HEK293 (cell line): ENCODE measurements around the gene PALM.

ENCODE experiments used
- CTCF ChIA-PET: fragments of 350-600 bp; formaldehyde crosslinking; extraction: SDS; loops from one replicate; lab custom pipeline; 2021; ENCODE audit warnings: antibody characterized with exemption; lab: Yijun Ruan, JAX
- POLR2A ChIA-PET: fragments of 300-600 bp; formaldehyde crosslinking; extraction: SDS; loops from one replicate; lab custom pipeline; 2020; ENCODE audit warnings: antibody characterized with exemption, inconsistent platforms; lab: Yijun Ruan, JAX
- H3K27ac ChIP-seq: fragments of 200-500 bp; sonication (Bioruptor generic); 2 replicates; pipeline ENCODE4 v1.5.1; 2014; ENCODE audit warnings: low read depth, low read length, control low read depth, inconsistent platforms; ENCODE audit errors: extremely low read depth
- H3K36me3 ChIP-seq, 2 experiments: fragments of 200-500 bp in 1 of 2; sonication (Bioruptor generic) in 1 of 2; 1 replicate in 1 of 2; 2 replicates in 1 of 2; pipeline ENCODE4 v1.5.1; 2014 to 2017; ENCODE audit warnings: inconsistent platforms in 2 of 2, low read length in 2 of 2; ENCODE audit not compliant: control insufficient read depth in 2 of 2, insufficient read depth in 1 of 2
- H3K4me1 ChIP-seq: fragments of 200-500 bp; sonication (Bioruptor generic); 2 replicates; pipeline ENCODE4 v1.5.1; 2014; ENCODE audit warnings: mild to moderate bottlenecking, low read length, inconsistent platforms; ENCODE audit not compliant: control insufficient read depth, insufficient read depth
- H3K4me3 ChIP-seq: 2 replicates; pipeline ENCODE4 v1.5.1; 2011; ENCODE audit warnings: low read depth, mild to moderate bottlenecking, control low read depth, low read length, moderate library complexity
- H3K9me3 ChIP-seq: fragments of 200-500 bp; sonication (Bioruptor generic); 2 replicates; pipeline ENCODE4 v1.5.1; 2014; ENCODE audit warnings: low read depth, low read length, inconsistent platforms; ENCODE audit not compliant: control insufficient read depth, insufficient read depth
- KLF7 ChIP-seq: fragments of 450-650 bp; formaldehyde crosslinking; IDR thresholded peaks from 2 replicates; pipeline ENCODE4 v1.5.1; 2016; ENCODE audit warnings: missing biosample characterization, missing genetic modification characterization, borderline replicate concordance
- KLF8 ChIP-seq: fragments of 450-650 bp; formaldehyde crosslinking; IDR thresholded peaks from 2 replicates; pipeline ENCODE4 v1.5.1; 2016; ENCODE audit warnings: missing biosample characterization, missing genetic modification characterization
- KLF9 ChIP-seq: fragments of 450-650 bp; formaldehyde crosslinking; IDR thresholded peaks from 2 replicates; pipeline ENCODE4 v1.5.1; 2016; ENCODE audit warnings: missing biosample characterization, missing genetic modification characterization, low read depth
- PBX3 ChIP-seq: sonication (generic); formaldehyde crosslinking; IDR thresholded peaks from 2 replicates; pipeline ENCODE4 v1.8.1; 2022; ENCODE audit warnings: mild to moderate bottlenecking, moderate library complexity, missing genetic modification reagents
- PRDM1 ChIP-seq: fragments of 450-650 bp; formaldehyde crosslinking; IDR thresholded peaks from 2 replicates; pipeline ENCODE4; 2016; ENCODE audit warnings: missing biosample characterization, missing genetic modification characterization
- ZNF148 ChIP-seq: fragments of 450-650 bp; formaldehyde crosslinking; IDR thresholded peaks from 2 replicates; pipeline ENCODE4 v1.5.0; 2017; ENCODE audit warnings: missing biosample characterization, missing genetic modification characterization, borderline replicate concordance
- ZNF354C ChIP-seq: fragments of 450-650 bp; formaldehyde crosslinking; IDR thresholded peaks from 2 replicates; pipeline ENCODE4 v1.5.1; 2016; ENCODE audit warnings: missing biosample characterization, missing genetic modification characterization, low read depth, borderline replicate concordance
- ZNF398 ChIP-seq: fragments of 450-650 bp; formaldehyde crosslinking; IDR thresholded peaks from 2 replicates; pipeline ENCODE4 v1.5.1; 2017; ENCODE audit warnings: missing biosample characterization, missing genetic modification characterization
- ZNF488 ChIP-seq: fragments of 450-650 bp; formaldehyde crosslinking; IDR thresholded peaks from 2 replicates; pipeline ENCODE4 v1.5.1; 2016; ENCODE audit warnings: missing biosample characterization, missing genetic modification characterization
- ZNF571 ChIP-seq: fragments of 450-650 bp; formaldehyde crosslinking; IDR thresholded peaks from 2 replicates; pipeline ENCODE4 v1.5.0; 2017; ENCODE audit warnings: missing biosample characterization, missing genetic modification characterization
- TF ChIP-seq, protein P1 (sequence below): fragments of 450-650 bp; IDR thresholded peaks from 2 replicates; pipeline ENCODE4 v1.5.1; 2018; ENCODE audit warnings: missing biosample characterization, mild to moderate bottlenecking, missing genetic modification characterization
- TF ChIP-seq, protein P2 (sequence below): fragments of 450-650 bp; formaldehyde crosslinking; optimal IDR thresholded peaks from 2 replicates; pipeline ENCODE3; 2016; ENCODE audit warnings: missing biosample characterization, mild to moderate bottlenecking, missing genetic modification characterization
- TF ChIP-seq, protein P3 (sequence below): fragments of 450-650 bp; formaldehyde crosslinking; IDR thresholded peaks from 2 replicates; pipeline ENCODE4 v1.5.1; 2016; ENCODE audit warnings: missing biosample characterization, missing genetic modification characterization
- TF ChIP-seq, protein P4 (sequence below): fragments of 450-650 bp; formaldehyde crosslinking; IDR thresholded peaks from 2 replicates; pipeline ENCODE4 v1.5.1; 2016; ENCODE audit warnings: missing biosample characterization, missing genetic modification characterization

The PALM gene

DNA sequence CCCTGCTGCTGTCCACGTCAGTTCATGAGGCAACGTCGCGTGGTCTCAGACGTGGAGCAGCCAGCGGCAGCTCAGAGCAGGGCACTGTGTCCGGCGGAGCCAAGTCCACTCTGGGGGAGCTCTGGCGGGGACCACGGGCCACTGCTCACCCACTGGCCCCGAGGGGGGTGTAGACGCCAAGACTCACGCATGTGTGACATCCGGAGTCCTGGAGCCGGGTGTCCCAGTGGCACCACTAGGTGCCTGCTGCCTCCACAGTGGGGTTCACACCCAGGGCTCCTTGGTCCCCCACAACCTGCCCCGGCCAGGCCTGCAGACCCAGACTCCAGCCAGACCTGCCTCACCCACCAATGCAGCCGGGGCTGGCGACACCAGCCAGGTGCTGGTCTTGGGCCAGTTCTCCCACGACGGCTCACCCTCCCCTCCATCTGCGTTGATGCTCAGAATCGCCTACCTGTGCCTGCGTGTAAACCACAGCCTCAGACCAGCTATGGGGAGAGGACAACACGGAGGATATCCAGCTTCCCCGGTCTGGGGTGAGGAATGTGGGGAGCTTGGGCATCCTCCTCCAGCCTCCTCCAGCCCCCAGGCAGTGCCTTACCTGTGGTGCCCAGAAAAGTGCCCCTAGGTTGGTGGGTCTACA is 25.9 kb upstream of the PALM start:
- ChIA-PET CTCF (no interaction called here), POLR2A (no interaction called here)
- H3K4me1 ChIP-seq, result no peaks in the 10 kb centered on the region
- no peak overlapping the region for H3K4me3 ChIP-seq
- no peaks in the 10 kb centered on the region for H3K36me3 ChIP-seq
- no peaks in the 10 kb centered on the region for H3K9me3 ChIP-seq
- TF ChIP-seq, protein P1, sequence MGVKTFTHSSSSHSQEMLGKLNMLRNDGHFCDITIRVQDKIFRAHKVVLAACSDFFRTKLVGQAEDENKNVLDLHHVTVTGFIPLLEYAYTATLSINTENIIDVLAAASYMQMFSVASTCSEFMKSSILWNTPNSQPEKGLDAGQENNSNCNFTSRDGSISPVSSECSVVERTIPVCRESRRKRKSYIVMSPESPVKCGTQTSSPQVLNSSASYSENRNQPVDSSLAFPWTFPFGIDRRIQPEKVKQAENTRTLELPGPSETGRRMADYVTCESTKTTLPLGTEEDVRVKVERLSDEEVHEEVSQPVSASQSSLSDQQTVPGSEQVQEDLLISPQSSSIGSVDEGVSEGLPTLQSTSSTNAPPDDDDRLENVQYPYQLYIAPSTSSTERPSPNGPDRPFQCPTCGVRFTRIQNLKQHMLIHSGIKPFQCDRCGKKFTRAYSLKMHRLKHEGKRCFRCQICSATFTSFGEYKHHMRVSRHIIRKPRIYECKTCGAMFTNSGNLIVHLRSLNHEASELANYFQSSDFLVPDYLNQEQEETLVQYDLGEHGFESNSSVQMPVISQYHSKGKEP, result no peak
- TF ChIP-seq ZNF398 (tag by site-specific recombination) (no peak), KLF9 (no peak), PRDM1 (tag by site-specific recombination) (no peak)
- TF ChIP-seq, protein P2, sequence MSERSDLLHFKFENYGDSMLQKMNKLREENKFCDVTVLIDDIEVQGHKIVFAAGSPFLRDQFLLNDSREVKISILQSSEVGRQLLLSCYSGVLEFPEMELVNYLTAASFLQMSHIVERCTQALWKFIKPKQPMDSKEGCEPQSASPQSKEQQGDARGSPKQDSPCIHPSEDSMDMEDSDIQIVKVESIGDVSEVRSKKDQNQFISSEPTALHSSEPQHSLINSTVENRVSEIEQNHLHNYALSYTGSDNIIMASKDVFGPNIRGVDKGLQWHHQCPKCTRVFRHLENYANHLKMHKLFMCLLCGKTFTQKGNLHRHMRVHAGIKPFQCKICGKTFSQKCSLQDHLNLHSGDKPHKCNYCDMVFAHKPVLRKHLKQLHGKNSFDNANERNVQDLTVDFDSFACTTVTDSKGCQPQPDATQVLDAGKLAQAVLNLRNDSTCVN (tag by site-specific recombination), result no peak
- H3K27ac ChIP-seq, result no peak overlapping the region

DNA sequence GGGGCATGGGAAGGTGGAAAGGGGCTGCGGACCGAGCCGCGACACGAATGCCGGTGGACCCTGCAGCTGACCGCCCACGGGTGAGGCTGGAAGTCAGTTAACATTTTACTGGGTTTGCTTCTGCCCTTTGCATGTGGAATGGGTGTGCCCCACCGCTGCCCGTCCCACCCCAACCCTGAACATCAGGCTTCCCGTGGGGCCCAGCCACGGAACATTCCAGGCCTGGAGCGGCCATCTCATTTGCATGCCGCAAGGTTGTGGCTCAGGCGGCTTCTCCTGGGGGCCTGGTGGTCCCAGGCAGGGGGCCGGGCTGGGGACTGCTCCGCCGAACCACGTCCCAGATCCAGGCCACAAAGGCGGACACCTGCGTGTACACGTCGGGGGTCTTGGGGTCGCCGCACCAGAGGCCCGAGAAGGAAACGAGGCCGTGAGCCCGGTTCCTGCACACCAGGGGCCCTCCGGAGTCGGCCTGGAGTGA is 23.2 kb upstream of the PALM start:
- ChIA-PET CTCF (no interaction called here), POLR2A (no interaction called here)
- no peak for TF ChIP-seq ZNF571 (tag by site-specific recombination)
- H3K4me1 ChIP-seq, result no peaks in the 10 kb centered on the region
- no peak overlapping the region for H3K27ac ChIP-seq
- no peaks in the 10 kb centered on the region for H3K36me3 ChIP-seq
- H3K4me3 ChIP-seq, result no peak overlapping the region
- no peaks in the 10 kb centered on the region for H3K9me3 ChIP-seq

DNA sequence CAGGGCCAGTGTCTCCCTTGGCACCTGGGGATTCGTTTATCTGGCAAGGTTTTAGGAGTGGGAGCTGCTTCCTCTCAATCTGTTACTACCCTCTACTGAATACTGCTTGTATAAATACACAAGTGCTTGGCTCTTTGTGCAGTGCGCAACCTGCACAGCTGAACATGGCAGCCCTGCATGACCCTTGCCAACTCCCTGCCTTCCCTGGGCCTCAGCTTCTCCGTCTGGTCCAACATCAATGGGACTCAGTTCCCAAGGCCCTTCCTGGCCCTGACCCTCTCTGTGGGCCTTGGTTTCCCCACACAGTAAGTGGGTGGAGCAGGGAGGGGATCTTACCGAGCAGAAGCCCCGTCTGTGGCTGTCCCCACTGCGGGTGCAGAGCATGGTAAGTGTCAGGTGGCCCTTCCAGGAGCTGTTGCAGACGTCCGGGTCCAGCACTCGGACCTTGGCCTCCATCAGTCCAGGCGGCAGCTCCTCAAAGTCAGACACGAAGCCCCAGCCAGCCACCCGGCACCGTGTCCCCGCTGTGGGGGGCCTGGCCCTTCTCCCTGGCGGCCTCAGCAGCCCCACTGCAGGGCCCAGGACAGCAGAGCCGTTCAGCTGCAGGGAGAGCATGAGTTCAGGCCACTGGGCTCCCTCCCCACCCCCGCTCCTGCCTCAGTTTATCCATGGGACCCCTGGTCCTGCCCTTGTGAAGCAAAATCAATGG is 22.0 kb upstream of the PALM start:
- POLR2A ChIA-PET, result no interaction called here
- CTCF ChIA-PET, result no interaction called here
- no peaks in the 10 kb centered on the region for H3K4me1 ChIP-seq
- TF ChIP-seq KLF8 (tag by site-specific recombination), result 0 out of 2 replicates have a peak, but pooled peaks have one; percentile 22
- TF ChIP-seq KLF7 (tag by site-specific recombination), result no peak
- TF ChIP-seq ZNF488 (tag by site-specific recombination), result no peak
- TF ChIP-seq ZNF354C, result no peak
- TF ChIP-seq ZNF148 (tag by site-specific recombination), result no peak
- TF ChIP-seq, protein P3, sequence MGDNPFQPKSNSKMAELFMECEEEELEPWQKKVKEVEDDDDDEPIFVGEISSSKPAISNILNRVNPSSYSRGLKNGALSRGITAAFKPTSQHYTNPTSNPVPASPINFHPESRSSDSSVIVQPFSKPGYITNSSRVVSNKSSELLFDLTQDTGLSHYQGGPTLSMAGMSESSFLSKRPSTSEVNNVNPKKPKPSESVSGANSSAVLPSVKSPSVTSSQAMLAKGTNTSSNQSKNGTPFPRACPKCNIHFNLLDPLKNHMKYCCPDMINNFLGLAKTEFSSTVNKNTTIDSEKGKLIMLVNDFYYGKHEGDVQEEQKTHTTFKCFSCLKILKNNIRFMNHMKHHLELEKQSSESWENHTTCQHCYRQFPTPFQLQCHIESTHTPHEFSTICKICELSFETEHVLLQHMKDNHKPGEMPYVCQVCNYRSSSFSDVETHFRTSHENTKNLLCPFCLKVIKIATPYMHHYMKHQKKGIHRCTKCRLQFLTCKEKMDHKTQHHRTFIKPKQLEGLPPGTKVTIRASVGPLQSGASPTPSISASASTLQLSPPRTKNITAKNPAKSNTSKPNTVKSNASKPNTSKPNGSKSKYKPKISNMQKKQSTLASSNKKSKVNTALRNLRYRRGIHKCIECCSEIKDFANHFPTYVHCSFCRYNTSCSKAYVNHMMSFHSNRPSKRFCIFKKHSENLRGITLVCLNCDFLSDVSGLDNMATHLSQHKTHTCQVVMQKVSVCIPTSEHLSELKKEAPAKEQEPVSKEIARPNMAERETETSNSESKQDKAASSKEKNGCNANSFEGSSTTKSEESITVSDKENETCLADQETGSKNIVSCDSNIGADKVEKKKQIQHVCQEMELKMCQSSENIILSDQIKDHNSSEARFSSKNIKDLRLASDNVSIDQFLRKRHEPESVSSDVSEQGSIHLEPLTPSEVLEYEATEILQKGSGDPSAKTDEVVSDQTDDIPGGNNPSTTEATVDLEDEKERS (tag by site-specific recombination), result 0 out of 2 replicates have a peak, but pooled peaks have one; percentile 30
- TF ChIP-seq, protein P4, sequence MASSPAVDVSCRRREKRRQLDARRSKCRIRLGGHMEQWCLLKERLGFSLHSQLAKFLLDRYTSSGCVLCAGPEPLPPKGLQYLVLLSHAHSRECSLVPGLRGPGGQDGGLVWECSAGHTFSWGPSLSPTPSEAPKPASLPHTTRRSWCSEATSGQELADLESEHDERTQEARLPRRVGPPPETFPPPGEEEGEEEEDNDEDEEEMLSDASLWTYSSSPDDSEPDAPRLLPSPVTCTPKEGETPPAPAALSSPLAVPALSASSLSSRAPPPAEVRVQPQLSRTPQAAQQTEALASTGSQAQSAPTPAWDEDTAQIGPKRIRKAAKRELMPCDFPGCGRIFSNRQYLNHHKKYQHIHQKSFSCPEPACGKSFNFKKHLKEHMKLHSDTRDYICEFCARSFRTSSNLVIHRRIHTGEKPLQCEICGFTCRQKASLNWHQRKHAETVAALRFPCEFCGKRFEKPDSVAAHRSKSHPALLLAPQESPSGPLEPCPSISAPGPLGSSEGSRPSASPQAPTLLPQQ (tag by site-specific recombination), result no peak
- no peak for TF ChIP-seq PBX3 (CRISPR knock-in tag)

More for the DNA sequence above, 22.0 kb upstream of the PALM start:
- Histone ChIP-seq H3K4me3 (no peak overlapping the region), H3K9me3 (no peaks in the 10 kb centered on the region), H3K36me3 (no peaks in the 10 kb centered on the region), H3K27ac (no peak overlapping the region)
